ENCODE results near the gene TLE6. TPM values are rescaled to one million over a fixed set of nuclear protein-coding genes. Genes with fewer than 3 reads are reported as not detected.

The TLE6 gene
- total and polyA plus RNA-seq, 2 of the 13 experiments (the other 11 are each of a cell fraction or from before 2014, with no cell fraction given), result 0.24 to 5.5 TPM

GRCh38 chr19:2944775-2945574 lies 32.4 kb upstream of the TLE6 start, which contains the start of gene ZNF77 (continued):
- peak; percentile 58; the same call in 1 of the 2 replicates for TF ChIP-seq ZNF280D (CRISPR knock-in tag; IDR thresholded peaks at IDR 0.05)
- TF ChIP-seq ZNF282 (IDR thresholded peaks at IDR 0.05; ENCODE audit: partially characterized antibody), result no peak
- TF ChIP-seq RELA (CRISPR knock-in tag; IDR thresholded peaks at IDR 0.05), result no peak
- 0 out of 2 replicates have a peak, but pooled peaks have one; percentile 39 for TF ChIP-seq HES4 (CRISPR knock-in tag; IDR thresholded peaks at IDR 0.05; ENCODE audit: borderline replicate concordance)
- no peak; the same call in 1 of the 2 replicates for TF ChIP-seq ZHX2 (IDR thresholded peaks at IDR 0.05; ENCODE audit: low read depth)
- TF ChIP-seq ZHX2 (CRISPR knock-in tag; IDR thresholded peaks at IDR 0.05; ENCODE audit: borderline replicate concordance), result no peak
- 0 out of 2 replicates have a peak, but pooled peaks have one; percentile 68 for TF ChIP-seq ZBTB3 (CRISPR knock-in tag; IDR thresholded peaks at IDR 0.05; ENCODE audit: borderline replicate concordance, low read depth)
- no peak for TF ChIP-seq ZNF775 (CRISPR knock-in tag; IDR thresholded peaks at IDR 0.05; ENCODE audit: borderline replicate concordance)
- TF ChIP-seq SAP130 (CRISPR knock-in tag; IDR thresholded peaks at IDR 0.05; ENCODE audit: low read depth), result peak; percentile 90
- TF ChIP-seq HOXA3 (CRISPR knock-in tag; IDR thresholded peaks at IDR 0.05), result peak; percentile 80; the same call in 1 of the 2 replicates
- 0 out of 2 replicates have a peak, but pooled peaks have one; percentile 4 for TF ChIP-seq NR3C1 (CRISPR knock-in tag; IDR thresholded peaks at IDR 0.05)
- TF ChIP-seq AKNA (CRISPR knock-in tag; IDR thresholded peaks at IDR 0.05; ENCODE audit: borderline replicate concordance), result no peak
- 0 out of 2 replicates have a peak, but pooled peaks have one; percentile 34 for TF ChIP-seq RAD21 (CRISPR knock-in tag; IDR thresholded peaks at IDR 0.05)

Measured in HepG2 (cell line).